ENCODE measurements around the gene TACR1.

- TF ChIP-seq EZH2 (IDR thresholded peaks at IDR 0.05; ENCODE audit: low read depth) (no peak), CTCF (conservative IDR thresholded peaks at IDR 0.05) (no peak)
Observed at GRCh38 chr2:75007061-75007460, 192.3 kb downstream of the TACR1 start.
